OCI-LY1 (cell line): ENCODE measurements around the gene GSG1L.
A peak's percentile ranks its signal among the peaks of the same experiment; 100 is the strongest.

Experiments
- H2AFZ ChIP-seq: fragments of 200-600 bp; sonication (generic), shearing (Covaris generic); 2 replicates; pipeline ENCODE4 v1.6.0; 2014; ENCODE audit warnings: antibody characterized with exemption, mild to moderate bottlenecking, low read length
- H3F3A ChIP-seq: fragments of 200-600 bp; sonication (generic), shearing (Covaris generic); 2 replicates; pipeline ENCODE4 v1.6.0; 2014; ENCODE audit warnings: mild to moderate bottlenecking, antibody characterized with exemption, low read length, moderate library complexity; ENCODE audit not compliant: insufficient read depth
- H3K27ac ChIP-seq: fragments of 200-600 bp; sonication (generic); 2 replicates; pipeline ENCODE4 v1.5.1; 2014; ENCODE audit warnings: low read length, mixed run types, mild to moderate bottlenecking, low read depth; ENCODE audit not compliant: poor library complexity, severe bottlenecking
- H3K27me3 ChIP-seq: fragments of 200-600 bp; sonication (generic); 2 replicates; pipeline ENCODE4 v1.6.0; 2014; ENCODE audit warnings: antibody characterized with exemption, mild to moderate bottlenecking, low read length, moderate library complexity; ENCODE audit not compliant: insufficient read depth
- H3K36me3 ChIP-seq: fragments of 200-600 bp; sonication (generic); 2 replicates; pipeline ENCODE4 v1.6.1; 2014; ENCODE audit warnings: mild to moderate bottlenecking, antibody characterized with exemption, low read length, moderate library complexity, mixed read lengths; ENCODE audit not compliant: insufficient read depth
- H3K4me1 ChIP-seq: fragments of 200-600 bp; sonication (generic); 2 replicates; pipeline ENCODE4 v1.5.1; 2014; ENCODE audit warnings: mild to moderate bottlenecking, low read length, moderate library complexity; ENCODE audit not compliant: insufficient read depth, severe bottlenecking
- H3K4me2 ChIP-seq: fragments of 200-600 bp; sonication (generic), shearing (Covaris generic); 2 replicates; pipeline ENCODE4 v1.6.1; 2014; ENCODE audit warnings: low read length
- H3K4me3 ChIP-seq: fragments of 200-600 bp; sonication (generic); 2 replicates; pipeline ENCODE4 v1.5.1; 2014; ENCODE audit warnings: low read length, low read depth, mild to moderate bottlenecking, mixed read lengths; ENCODE audit not compliant: poor library complexity, severe bottlenecking
- H3K79me2 ChIP-seq: fragments of 200-600 bp; shearing (Covaris generic); 2 replicates; pipeline ENCODE4 v1.6.1; 2016; ENCODE audit warnings: mixed run types, low read length, mixed read lengths; ENCODE audit not compliant: insufficient read depth
- H3K9ac ChIP-seq: fragments of 200-600 bp; sonication (generic), shearing (Covaris generic); 2 replicates; pipeline ENCODE4 v1.6.1; 2014; ENCODE audit warnings: mild to moderate bottlenecking, low read length, mixed read lengths
- H3K9me2 ChIP-seq: fragments of 200-600 bp; sonication (generic), shearing (Covaris generic); 2 replicates; pipeline ENCODE4 v1.6.1; 2014; ENCODE audit warnings: low read depth, mild to moderate bottlenecking, low read length, mixed read lengths
- H3K9me3 ChIP-seq: fragments of 200-600 bp; shearing (Covaris generic); 2 replicates; pipeline ENCODE4 v1.6.1; 2014; ENCODE audit warnings: low read length, mixed read lengths
- H4K20me1 ChIP-seq: fragments of 200-600 bp; sonication (generic), shearing (Covaris generic); 2 replicates; pipeline ENCODE4 v1.6.0; 2016; ENCODE audit warnings: mild to moderate bottlenecking, low read length; ENCODE audit not compliant: insufficient read depth
- EZH2 ChIP-seq: fragments of 200-600 bp; sonication (generic), shearing (Covaris generic); IDR thresholded peaks from 2 replicates; pipeline ENCODE4 v1.8.0; 2017; ENCODE audit warnings: borderline replicate concordance, mixed run types, mild to moderate bottlenecking, antibody characterized with exemption, low read length, moderate library complexity, mixed read lengths
- TF ChIP-seq, protein P1 (sequence below): fragments of 200-600 bp; sonication (generic), shearing (Covaris generic); IDR thresholded peaks from 2 replicates; pipeline ENCODE4 v1.5.1; 2017; ENCODE audit warnings: mild to moderate bottlenecking, antibody characterized with exemption, low read length, moderate library complexity, mixed read lengths

The GSG1L gene

DNA sequence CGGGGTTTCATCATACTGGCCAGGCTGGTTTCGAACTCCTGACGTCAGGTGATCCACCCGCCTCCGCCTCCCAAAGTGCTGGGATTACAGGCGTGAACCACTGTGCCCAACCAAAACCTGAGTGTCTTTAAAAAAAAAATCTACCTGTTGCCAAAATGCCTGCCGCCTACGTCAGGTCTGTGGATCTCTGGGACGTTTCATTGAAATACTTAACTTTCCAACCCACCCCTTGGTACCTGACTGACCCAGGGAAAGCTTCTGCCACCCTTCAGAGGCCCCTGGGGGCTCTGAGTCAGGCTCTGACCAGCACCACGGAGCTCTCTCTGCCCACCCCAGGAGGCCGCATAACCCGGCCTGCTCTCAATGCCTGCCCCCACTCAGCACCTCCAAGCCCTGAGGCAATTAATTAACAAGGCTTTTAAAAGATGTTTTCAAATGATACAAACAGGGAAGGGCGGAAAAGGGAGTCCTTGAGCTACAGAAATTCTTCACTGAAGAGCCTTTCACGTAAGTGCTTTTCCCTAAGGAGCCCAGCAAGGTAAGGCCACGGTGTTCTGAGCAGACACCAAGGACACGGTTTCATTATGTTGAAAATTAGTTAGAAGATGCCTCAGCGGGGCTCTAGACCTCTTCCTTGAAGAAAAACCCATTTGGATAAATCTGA lies 29.3 kb upstream of the GSG1L start:
- H3F3A ChIP-seq = no peaks in the 10 kb centered on the region
- H3K36me3 ChIP-seq = peaks cover 14% of the 10 kb centered on the region; the same call in 1 of the 2 replicates
- no peak overlapping the region for H3K4me2 ChIP-seq
- no peaks in the 10 kb centered on the region for H3K27me3 ChIP-seq
- no peaks in the 10 kb centered on the region for H3K9me2 ChIP-seq
- no peak overlapping the region for H3K4me3 ChIP-seq
- H3K27ac ChIP-seq = no peak overlapping the region
- H3K9ac ChIP-seq = no peak overlapping the region
- no peak overlapping the region for H2AFZ ChIP-seq
- H4K20me1 ChIP-seq = no peaks in the 10 kb centered on the region
- no peaks in the 10 kb centered on the region for H3K4me1 ChIP-seq
- H3K79me2 ChIP-seq = no peaks in the 10 kb centered on the region
- H3K9me3 ChIP-seq = no peaks in the 10 kb centered on the region
- TF ChIP-seq, protein P1, sequence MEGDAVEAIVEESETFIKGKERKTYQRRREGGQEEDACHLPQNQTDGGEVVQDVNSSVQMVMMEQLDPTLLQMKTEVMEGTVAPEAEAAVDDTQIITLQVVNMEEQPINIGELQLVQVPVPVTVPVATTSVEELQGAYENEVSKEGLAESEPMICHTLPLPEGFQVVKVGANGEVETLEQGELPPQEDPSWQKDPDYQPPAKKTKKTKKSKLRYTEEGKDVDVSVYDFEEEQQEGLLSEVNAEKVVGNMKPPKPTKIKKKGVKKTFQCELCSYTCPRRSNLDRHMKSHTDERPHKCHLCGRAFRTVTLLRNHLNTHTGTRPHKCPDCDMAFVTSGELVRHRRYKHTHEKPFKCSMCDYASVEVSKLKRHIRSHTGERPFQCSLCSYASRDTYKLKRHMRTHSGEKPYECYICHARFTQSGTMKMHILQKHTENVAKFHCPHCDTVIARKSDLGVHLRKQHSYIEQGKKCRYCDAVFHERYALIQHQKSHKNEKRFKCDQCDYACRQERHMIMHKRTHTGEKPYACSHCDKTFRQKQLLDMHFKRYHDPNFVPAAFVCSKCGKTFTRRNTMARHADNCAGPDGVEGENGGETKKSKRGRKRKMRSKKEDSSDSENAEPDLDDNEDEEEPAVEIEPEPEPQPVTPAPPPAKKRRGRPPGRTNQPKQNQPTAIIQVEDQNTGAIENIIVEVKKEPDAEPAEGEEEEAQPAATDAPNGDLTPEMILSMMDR = no peak
- TF ChIP-seq EZH2 = no peak

DNA sequence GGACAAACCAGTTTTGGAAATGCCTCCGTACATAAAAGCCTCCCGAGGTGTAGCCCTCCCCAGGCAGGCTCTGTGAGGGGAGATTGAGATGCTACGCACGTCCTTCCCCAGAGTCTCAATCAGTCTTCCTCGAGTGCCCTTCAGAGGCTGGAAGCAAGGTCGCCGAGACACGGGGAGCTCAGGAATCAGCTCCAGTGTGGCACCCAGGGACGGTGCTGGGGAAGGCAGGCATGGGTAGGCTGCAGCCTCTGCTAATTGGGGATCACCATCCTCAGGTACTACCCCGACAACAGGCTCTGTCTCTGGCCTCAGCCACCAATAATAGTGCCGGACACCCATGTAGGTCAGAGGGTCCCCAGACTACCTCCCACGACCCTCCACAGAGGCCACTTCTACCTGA lies 28.1 kb upstream of the GSG1L start:
- Histone ChIP-seq H3K79me2 (no peaks in the 10 kb centered on the region), H3K27ac (no peak overlapping the region), H3K27me3 (no peaks in the 10 kb centered on the region), H2AFZ (no peak overlapping the region), H3K4me1 (no peaks in the 10 kb centered on the region), H3K4me2 (no peak overlapping the region), H4K20me1 (no peaks in the 10 kb centered on the region), H3K9me3 (no peaks in the 10 kb centered on the region), H3K9ac (no peak overlapping the region), H3K36me3 (peaks cover 2% of the 10 kb centered on the region; the same call in 1 of the 2 replicates), H3K4me3 (no peak overlapping the region), H3K9me2 (no peaks in the 10 kb centered on the region), H3F3A (no peaks in the 10 kb centered on the region)
- no peak for TF ChIP-seq EZH2
- TF ChIP-seq, protein P1 = no peak

DNA sequence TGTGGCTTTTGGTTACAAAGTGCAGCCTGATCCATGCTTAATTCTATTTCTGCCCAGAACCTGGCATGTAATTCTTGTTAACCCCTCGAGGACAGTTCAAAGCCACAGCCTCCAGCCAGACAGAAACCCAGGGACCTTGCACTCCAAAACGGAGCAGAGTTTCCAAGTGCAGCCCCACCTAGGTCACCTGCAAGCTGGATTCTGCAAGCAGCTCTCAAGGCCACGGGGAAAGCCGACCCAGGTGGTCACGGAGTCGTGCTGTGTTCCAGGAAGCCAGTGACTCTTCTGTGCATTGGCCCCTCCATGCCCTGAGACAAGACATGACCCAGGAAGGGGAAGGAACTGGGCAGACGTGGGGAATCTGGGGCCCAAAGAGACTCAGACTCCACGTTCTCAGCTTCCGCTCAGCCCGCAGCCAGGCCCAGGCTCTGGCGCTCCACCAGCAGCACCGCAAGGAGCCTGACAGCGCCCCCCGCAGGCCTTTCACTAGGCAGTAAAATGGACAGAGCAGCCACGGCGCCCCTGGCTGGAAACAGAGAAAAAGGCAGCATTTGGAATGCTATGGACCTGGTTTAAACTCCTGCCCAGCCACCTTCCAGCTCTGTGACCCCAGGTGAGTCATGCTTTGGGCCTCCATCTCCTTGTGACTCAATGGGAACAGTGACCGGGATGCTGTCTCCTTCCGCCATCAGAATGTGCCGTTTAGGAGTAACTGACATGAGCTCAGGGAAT lies 27.3 kb upstream of the GSG1L start:
- Histone ChIP-seq H2AFZ (no peak overlapping the region), H3K9me2 (no peaks in the 10 kb centered on the region), H3K4me1 (no peaks in the 10 kb centered on the region), H3K79me2 (no peaks in the 10 kb centered on the region), H4K20me1 (no peaks in the 10 kb centered on the region), H3K36me3 (no peaks in the 10 kb centered on the region), H3F3A (no peaks in the 10 kb centered on the region), H3K4me2 (no peak overlapping the region), H3K27ac (no peak overlapping the region), H3K27me3 (no peaks in the 10 kb centered on the region), H3K9ac (no peak overlapping the region), H3K4me3 (no peak overlapping the region), H3K9me3 (no peaks in the 10 kb centered on the region)
- TF ChIP-seq, protein P1 = peak; percentile 34; the same call in 1 of the 2 replicates
- no peak for TF ChIP-seq EZH2
